DOHH2 (cell line): ENCODE results near the gene PICALM.

Source experiments
- CTCF ChIP-seq: fragments of 200-600 bp; sonication (generic); IDR thresholded peaks from one replicate; pipeline ENCODE4 v1.5.1; 2014; ENCODE audit warnings: antibody characterized with exemption, mild to moderate bottlenecking, low read depth, low read length; ENCODE audit not compliant: poor library complexity, severe bottlenecking
- EZH2phosphoT487 ChIP-seq: fragments of 200-600 bp; sonication (generic); IDR thresholded peaks from 2 replicates; pipeline ENCODE4 v1.6.1; 2017; ENCODE audit warnings: borderline replicate concordance, mild to moderate bottlenecking, antibody characterized with exemption, low read length, moderate library complexity, mixed read lengths

GRCh38 chr11:86046116-86046515 is 22.8 kb downstream of the PICALM start:
- no peak for TF ChIP-seq CTCF
- TF ChIP-seq EZH2phosphoT487 = no peak
